GM12872 (cell line): ENCODE data around the gene ALPG.

ENCODE experiments used
- CTCF ChIP-seq: IDR thresholded peaks from 3 replicates; pipeline ENCODE4 v1.5.1; 2011; ENCODE audit warnings: low read depth, mild to moderate bottlenecking, low read length, moderate library complexity; ENCODE audit not compliant: insufficient read depth

Gene ALPG

GRCh38 chr2:232447638-232448303 is 41.1 kb downstream of the ALPG start:
- TF ChIP-seq CTCF: no peak

- TF ChIP-seq CTCF: no peak
Observed at GRCh38 chr2:232448304-232448690, 41.7 kb downstream of the ALPG start.

GRCh38 chr2:232449964-232450363 is 43.3 kb downstream of the ALPG start:
- TF ChIP-seq CTCF: no peak

GRCh38 chr2:232454630-232455029 is 48.0 kb downstream of the ALPG start:
- TF ChIP-seq CTCF: no peak

GRCh38 chr2:232455426-232456255 is 49.0 kb downstream of the ALPG start, which contains the start of gene ALPI:
TSS of gene ALPI (plus strand) at chr2:232456153. CDS start at chr2:232456200, 47 bp downstream.
- no peak for TF ChIP-seq CTCF

- TF ChIP-seq CTCF: no peak
Observed at GRCh38 chr2:232456296-232457120, 49.9 kb downstream of the ALPG start.
